ENCODE results near the gene DHODH. TPM values are rescaled to one million over a fixed set of nuclear protein-coding genes. Genes with fewer than 3 reads are reported as not detected.

DHODH gene
- total RNA-seq, result 4.7 TPM

DNA sequence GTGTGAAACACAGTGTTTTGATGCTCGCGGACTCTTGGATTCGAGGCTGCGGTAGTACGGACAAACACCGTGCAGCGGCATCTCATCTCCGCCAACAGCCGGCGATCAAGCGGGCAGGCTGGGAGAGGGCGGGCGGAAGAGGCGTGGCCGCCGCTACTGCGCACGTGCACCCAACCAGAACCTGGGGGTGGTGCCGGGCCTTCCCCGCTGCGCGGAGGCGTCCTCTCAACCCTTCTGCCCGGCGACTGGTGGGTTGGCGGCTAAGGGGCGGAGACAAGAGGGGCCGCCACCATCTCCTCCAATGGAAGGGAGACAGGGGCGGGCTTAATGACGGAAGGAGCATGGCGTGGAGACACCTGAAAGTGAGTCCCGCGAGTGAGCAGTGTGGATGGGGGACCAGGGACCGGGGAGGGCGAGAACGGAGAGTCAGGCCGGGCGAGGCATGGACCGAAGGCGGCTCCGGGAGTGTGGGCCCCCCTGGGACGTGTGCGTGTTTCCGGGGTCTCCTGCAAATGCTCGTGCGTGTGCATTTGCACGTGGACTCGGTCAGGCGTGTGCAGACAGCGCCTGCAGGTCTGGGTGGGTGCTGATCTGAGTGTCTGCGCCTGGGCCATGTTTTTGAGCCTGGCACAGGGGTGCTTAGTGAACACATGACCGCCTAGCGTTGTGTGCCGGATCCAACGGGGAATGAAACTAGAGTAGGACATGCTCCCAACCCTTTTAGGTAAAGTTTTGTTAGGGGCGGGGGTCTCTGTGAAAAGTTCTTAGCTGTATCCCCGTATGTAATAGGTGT lies at the start of gene DHODH:
DHODH (plus strand) TSS at position 321 of the 793 bp plus-strand sequence; CDS start at position 342, 21 bp downstream.
- Histone ChIP-seq H3K36me3 (ENCODE audit: control insufficient read depth in 3 of 3, insufficient read depth in 3 of 3, low read length in 3 of 3) (peaks cover 3 to 8% (median 8%) of the 10 kb centered on the region in 3 donors), H3K9me3 (ENCODE audit: control insufficient read depth in 3 of 3, low read length in 3 of 3) (no peaks in the 10 kb centered on the region), H3K4me3 (ENCODE audit: low read length in 3 of 3) (peak within 1 kb of the TSS; percentile 96 to 100 (median 98)), H3K9ac (ENCODE audit: low read depth in 1 of 3, low read length in 3 of 3) (peak within 1 kb of the TSS; percentile 83 to 90 (median 88)), H3K27me3 (ENCODE audit: control insufficient read depth in 3 of 3, insufficient read depth in 3 of 3, low read length in 3 of 3) (peaks cover 0 to 4% (median 0%) of the 10 kb centered on the region in 3 donors), H3K27ac (ENCODE audit: low read depth, low read length) (peak within 1 kb of the TSS; percentile 77), H3K4me1 (ENCODE audit: control insufficient read depth in 3 of 3, insufficient read depth in 3 of 3, low read length in 3 of 3) (peaks cover 5 to 12% (median 10%) of the 10 kb centered on the region in 3 donors)

DNA sequence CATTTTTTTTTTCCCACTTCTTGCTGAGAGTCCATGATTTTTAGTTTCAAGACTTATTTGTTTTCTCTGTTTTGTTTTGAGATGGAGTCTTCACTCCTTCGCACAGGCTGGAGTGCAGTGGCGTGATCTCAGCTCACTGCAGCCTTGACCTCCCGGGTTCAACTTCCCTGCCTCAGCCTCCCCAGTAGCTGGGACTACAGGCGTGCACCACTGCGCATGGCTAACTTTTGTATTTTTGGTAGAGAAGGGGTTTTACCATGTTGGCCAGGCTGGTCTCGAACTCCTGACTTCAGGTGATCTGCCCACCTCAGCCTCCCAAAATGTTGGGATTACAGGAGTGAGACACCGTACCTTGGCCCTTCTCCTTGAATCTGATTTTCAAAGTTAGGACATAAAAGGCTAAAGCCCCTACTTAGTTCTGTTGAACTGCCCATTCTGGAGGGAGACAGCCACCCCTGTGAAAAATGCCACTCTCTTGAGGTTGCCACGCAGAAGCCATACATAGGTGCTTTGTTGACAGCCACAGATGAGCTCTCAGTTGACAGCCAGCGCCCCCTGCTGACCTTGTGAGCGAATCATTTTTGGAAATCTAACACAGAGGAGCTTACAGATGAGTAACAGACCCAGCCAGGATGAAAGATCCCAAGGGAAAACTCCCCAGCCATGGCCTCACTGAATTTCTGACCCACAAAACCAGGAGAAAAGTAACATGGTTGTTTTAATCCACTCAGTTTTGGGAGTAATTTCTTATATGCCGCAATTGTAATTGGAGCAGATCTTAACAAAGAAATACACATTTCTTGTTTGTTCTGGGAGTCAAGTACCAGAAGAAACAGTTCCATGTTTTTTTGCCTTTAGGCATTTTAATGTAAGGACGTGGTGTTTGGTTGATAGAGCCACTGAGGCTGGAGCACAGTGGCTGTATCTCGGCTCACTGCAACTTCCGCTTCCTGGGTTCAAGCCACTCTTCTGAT lies 47.2 kb upstream of the DHODH start:
- no peak overlapping the region for H3K9ac ChIP-seq (ENCODE audit: low read depth in 1 of 3, low read length in 3 of 3)
- no peaks in the 10 kb centered on the region for H3K36me3 ChIP-seq (ENCODE audit: control insufficient read depth in 3 of 3, insufficient read depth in 3 of 3, low read length in 3 of 3)
- no peaks in the 10 kb centered on the region for H3K9me3 ChIP-seq (ENCODE audit: control insufficient read depth in 3 of 3, low read length in 3 of 3)
- no peak overlapping the region for H3K4me3 ChIP-seq (ENCODE audit: low read length in 3 of 3)
- H3K4me1 ChIP-seq (ENCODE audit: control insufficient read depth in 3 of 3, insufficient read depth in 3 of 3, low read length in 3 of 3), result no peaks in the 10 kb centered on the region
- H3K27me3 ChIP-seq (ENCODE audit: control insufficient read depth in 3 of 3, insufficient read depth in 3 of 3, low read length in 3 of 3), result peaks cover 0 to 2% (median 0%) of the 10 kb centered on the region in 3 donors
- no peak overlapping the region for H3K27ac ChIP-seq (ENCODE audit: low read depth, low read length)

DNA sequence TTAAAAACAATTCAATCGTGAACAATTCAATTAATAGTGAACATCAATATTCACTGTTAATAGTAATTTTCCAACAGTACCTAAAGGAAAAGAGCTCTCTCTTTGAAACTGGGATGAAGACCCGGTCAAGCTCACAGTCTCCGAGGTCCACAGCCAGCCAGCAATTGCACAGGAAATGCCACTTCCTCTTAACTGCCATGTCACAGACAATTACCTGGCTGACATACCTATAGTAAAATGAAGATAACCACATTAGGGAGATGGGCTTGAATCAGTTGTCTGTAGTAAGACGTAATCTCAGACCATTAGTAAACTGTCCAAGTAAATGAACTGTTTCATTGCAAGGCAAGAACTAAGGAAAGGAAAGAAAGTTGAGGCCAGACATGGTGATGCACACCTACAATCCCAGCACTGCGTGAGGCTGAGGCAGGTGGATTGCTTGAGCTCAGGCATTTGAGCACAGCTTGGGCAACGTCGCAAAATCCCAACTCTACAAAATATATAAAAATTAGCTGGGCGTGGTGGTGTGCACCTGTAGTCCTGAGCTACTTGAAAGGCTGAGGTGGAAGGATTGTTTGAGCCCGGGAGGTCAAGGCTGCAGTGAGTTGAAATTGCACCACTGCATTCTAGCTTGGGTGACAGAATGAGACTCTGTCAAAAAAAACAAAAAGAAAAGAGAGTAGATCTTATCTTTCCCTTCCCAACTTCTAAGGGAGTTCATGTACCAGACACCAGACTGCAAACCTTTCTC lies 45.2 kb upstream of the DHODH start:
- H3K9ac ChIP-seq (ENCODE audit: low read depth in 1 of 3, low read length in 3 of 3), result no peak overlapping the region

DNA sequence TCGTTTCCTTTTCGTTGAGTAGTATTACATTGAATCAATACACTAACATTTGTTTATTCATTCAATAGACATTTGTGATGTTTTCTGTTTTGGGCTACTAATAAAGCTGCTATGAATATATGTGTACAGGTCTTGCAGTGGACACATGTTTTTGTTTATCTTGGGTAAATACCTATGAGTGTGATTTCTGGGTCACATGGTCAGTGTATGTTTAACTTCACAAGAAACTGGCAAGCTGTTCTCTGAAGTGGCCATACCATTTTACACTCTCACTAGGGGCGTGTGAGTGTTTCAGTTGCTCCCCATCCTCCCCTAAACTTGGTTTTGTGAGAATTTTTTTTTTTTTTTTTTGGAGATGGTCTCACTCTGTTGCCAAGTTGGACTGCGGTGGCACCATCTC lies 43.3 kb upstream of the DHODH start:
- Histone ChIP-seq H3K4me1 (ENCODE audit: control insufficient read depth in 3 of 3, insufficient read depth in 3 of 3, low read length in 3 of 3) (no peaks in the 10 kb centered on the region), H3K9me3 (ENCODE audit: control insufficient read depth in 3 of 3, low read length in 3 of 3) (no peaks in the 10 kb centered on the region), H3K9ac (ENCODE audit: low read depth in 1 of 3, low read length in 3 of 3) (no peak overlapping the region), H3K27ac (ENCODE audit: low read depth, low read length) (no peak overlapping the region), H3K4me3 (ENCODE audit: low read length in 3 of 3) (no peak overlapping the region), H3K27me3 (ENCODE audit: control insufficient read depth in 3 of 3, insufficient read depth in 3 of 3, low read length in 3 of 3) (no peaks in the 10 kb centered on the region), H3K36me3 (ENCODE audit: control insufficient read depth in 3 of 3, insufficient read depth in 3 of 3, low read length in 3 of 3) (no peaks in the 10 kb centered on the region)

More for the DNA sequence above, 45.2 kb upstream of the DHODH start:
- Histone ChIP-seq H3K9me3 (ENCODE audit: control insufficient read depth in 3 of 3, low read length in 3 of 3) (no peaks in the 10 kb centered on the region), H3K4me3 (ENCODE audit: low read length in 3 of 3) (no peak overlapping the region), H3K27me3 (ENCODE audit: control insufficient read depth in 3 of 3, insufficient read depth in 3 of 3, low read length in 3 of 3) (no peaks in the 10 kb centered on the region), H3K4me1 (ENCODE audit: control insufficient read depth in 3 of 3, insufficient read depth in 3 of 3, low read length in 3 of 3) (no peaks in the 10 kb centered on the region), H3K27ac (ENCODE audit: low read depth, low read length) (no peak overlapping the region), H3K36me3 (ENCODE audit: control insufficient read depth in 3 of 3, insufficient read depth in 3 of 3, low read length in 3 of 3) (no peaks in the 10 kb centered on the region)

DNA sequence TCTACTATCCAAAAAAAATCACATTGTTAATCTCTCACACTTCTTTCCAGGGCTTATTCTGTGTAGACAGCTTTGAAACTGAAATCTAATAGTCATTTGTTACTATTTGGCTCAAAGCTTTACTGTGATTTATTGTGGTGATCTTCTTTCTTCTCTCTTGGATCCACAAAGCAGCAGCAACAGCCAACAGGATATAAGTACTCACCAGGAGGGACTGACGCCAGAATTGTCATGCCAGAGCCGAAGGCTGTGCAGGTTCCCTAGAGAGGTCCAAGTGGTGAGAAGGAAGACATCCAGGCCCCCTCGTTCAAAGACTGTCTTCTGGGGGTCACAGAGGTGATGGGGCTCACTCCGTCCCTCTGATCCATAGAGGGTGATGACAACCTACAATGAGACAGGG lies 41.6 kb upstream of the DHODH start:
- H3K36me3 ChIP-seq (ENCODE audit: control insufficient read depth in 3 of 3, insufficient read depth in 3 of 3, low read length in 3 of 3), result no peaks in the 10 kb centered on the region
- H3K27ac ChIP-seq (ENCODE audit: low read depth, low read length), result no peak overlapping the region
- H3K4me1 ChIP-seq (ENCODE audit: control insufficient read depth in 3 of 3, insufficient read depth in 3 of 3, low read length in 3 of 3), result no peaks in the 10 kb centered on the region
- no peak overlapping the region for H3K4me3 ChIP-seq (ENCODE audit: low read length in 3 of 3)
- no peaks in the 10 kb centered on the region for H3K9me3 ChIP-seq (ENCODE audit: control insufficient read depth in 3 of 3, low read length in 3 of 3)
- H3K27me3 ChIP-seq (ENCODE audit: control insufficient read depth in 3 of 3, insufficient read depth in 3 of 3, low read length in 3 of 3), result no peaks in the 10 kb centered on the region
- H3K9ac ChIP-seq (ENCODE audit: low read depth in 1 of 3, low read length in 3 of 3), result no peak overlapping the region

DNA sequence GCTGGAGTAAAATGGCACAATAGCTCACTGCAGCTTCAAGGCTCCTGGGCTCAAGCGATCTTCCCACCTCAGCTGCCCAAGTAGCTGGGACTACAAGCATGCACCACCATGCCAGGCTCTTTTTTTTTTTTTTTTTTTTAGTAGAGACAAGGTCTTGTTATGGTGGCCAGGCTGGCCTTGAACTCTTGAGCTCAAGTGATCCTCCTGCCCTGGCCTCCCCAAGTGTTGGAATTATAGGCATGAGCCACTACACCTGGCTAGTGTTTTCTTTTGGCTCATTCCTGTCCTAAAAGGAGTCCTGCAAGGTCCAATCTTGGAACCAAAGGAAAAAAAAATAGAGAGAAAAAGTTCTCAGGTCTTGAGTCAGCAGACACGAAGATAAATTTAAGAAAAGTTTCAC lies 39.2 kb upstream of the DHODH start:
- no peak overlapping the region for H3K27ac ChIP-seq (ENCODE audit: low read depth, low read length)
- no peak overlapping the region for H3K9ac ChIP-seq (ENCODE audit: low read depth in 1 of 3, low read length in 3 of 3)
- H3K9me3 ChIP-seq (ENCODE audit: control insufficient read depth in 3 of 3, low read length in 3 of 3), result no peaks in the 10 kb centered on the region
- H3K4me1 ChIP-seq (ENCODE audit: control insufficient read depth in 3 of 3, insufficient read depth in 3 of 3, low read length in 3 of 3), result no peaks in the 10 kb centered on the region
- no peaks in the 10 kb centered on the region for H3K36me3 ChIP-seq (ENCODE audit: control insufficient read depth in 3 of 3, insufficient read depth in 3 of 3, low read length in 3 of 3)
- H3K27me3 ChIP-seq (ENCODE audit: control insufficient read depth in 3 of 3, insufficient read depth in 3 of 3, low read length in 3 of 3), result no peaks in the 10 kb centered on the region
- no peak overlapping the region for H3K4me3 ChIP-seq (ENCODE audit: low read length in 3 of 3)

DNA sequence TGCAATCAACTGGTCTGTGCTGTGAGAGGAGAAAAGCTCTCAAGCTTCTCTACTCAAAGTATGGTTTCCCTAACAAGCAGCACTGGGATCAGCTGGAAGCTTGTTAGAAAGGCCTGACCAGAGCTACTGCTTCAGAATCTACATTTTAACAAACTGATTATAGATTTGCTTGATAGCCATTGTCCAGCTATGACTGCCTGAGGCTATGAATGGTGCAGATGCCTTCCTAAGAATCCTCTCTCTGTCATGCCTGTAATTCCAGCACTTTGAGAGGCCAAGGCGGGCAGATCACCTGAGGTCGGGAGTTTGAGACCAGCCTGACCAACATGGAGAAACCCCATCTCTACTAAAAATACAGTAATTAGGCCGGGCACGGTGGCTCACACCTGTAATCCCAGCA lies 37.0 kb upstream of the DHODH start:
- Histone ChIP-seq H3K4me1 (ENCODE audit: control insufficient read depth in 3 of 3, insufficient read depth in 3 of 3, low read length in 3 of 3) (no peaks in the 10 kb centered on the region), H3K9me3 (ENCODE audit: control insufficient read depth in 3 of 3, low read length in 3 of 3) (no peaks in the 10 kb centered on the region), H3K4me3 (ENCODE audit: low read length in 3 of 3) (no peak overlapping the region), H3K9ac (ENCODE audit: low read depth in 1 of 3, low read length in 3 of 3) (no peak overlapping the region), H3K36me3 (ENCODE audit: control insufficient read depth in 3 of 3, insufficient read depth in 3 of 3, low read length in 3 of 3) (no peaks in the 10 kb centered on the region), H3K27me3 (ENCODE audit: control insufficient read depth in 3 of 3, insufficient read depth in 3 of 3, low read length in 3 of 3) (no peaks in the 10 kb centered on the region), H3K27ac (ENCODE audit: low read depth, low read length) (no peak overlapping the region)

DNA sequence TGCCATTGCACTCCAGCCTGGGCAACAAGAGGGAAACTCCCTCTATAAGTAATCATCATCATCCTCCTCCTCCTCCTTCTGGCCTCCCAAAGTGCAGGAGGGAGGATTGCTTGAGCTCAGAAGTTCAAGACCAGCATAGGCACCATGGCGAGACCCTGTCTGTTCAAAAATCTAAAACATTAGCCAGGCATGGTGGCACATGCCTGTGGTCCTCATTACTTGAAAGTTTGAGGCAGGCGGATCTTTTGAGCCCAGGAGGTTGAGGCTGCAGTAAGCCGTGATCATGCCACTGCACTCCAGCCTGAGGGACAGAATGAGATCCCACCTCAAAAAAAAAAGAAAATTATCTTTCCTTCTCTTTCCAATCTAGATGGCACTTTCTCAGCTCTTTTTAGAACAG lies 36.2 kb upstream of the DHODH start:
- Histone ChIP-seq H3K9me3 (ENCODE audit: control insufficient read depth in 3 of 3, low read length in 3 of 3) (no peaks in the 10 kb centered on the region), H3K27ac (ENCODE audit: low read depth, low read length) (no peak overlapping the region), H3K4me1 (ENCODE audit: control insufficient read depth in 3 of 3, insufficient read depth in 3 of 3, low read length in 3 of 3) (no peaks in the 10 kb centered on the region)

DNA sequence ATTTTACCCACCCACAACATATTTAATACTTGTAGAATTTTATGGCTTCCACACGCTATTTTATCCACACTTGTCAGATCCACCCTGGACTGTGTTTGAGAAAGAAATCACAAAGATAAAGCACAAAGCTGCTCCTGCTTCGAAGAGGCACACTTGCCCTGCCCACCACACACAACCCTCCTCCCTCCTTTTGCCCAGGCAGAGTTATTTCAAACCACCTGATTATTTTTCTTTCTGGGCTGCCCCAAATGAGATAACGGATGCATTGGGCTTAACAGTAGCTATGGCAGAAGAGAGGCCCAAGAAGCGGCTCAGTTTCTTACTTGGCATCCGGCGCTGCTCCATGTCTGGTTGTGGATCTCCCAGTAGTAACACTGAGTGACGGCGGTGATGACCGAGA lies 35.5 kb upstream of the DHODH start:
- H3K36me3 ChIP-seq (ENCODE audit: control insufficient read depth in 3 of 3, insufficient read depth in 3 of 3, low read length in 3 of 3), result no peaks in the 10 kb centered on the region
- H3K4me3 ChIP-seq (ENCODE audit: low read length in 3 of 3), result no peak overlapping the region
- no peak overlapping the region for H3K27ac ChIP-seq (ENCODE audit: low read depth, low read length)
- H3K4me1 ChIP-seq (ENCODE audit: control insufficient read depth in 3 of 3, insufficient read depth in 3 of 3, low read length in 3 of 3), result no peaks in the 10 kb centered on the region
- H3K9ac ChIP-seq (ENCODE audit: low read depth in 1 of 3, low read length in 3 of 3), result no peak overlapping the region
- H3K9me3 ChIP-seq (ENCODE audit: control insufficient read depth in 3 of 3, low read length in 3 of 3), result no peaks in the 10 kb centered on the region
- no peaks in the 10 kb centered on the region for H3K27me3 ChIP-seq (ENCODE audit: control insufficient read depth in 3 of 3, insufficient read depth in 3 of 3, low read length in 3 of 3)

More for the DNA sequence above, 36.2 kb upstream of the DHODH start:
- no peaks in the 10 kb centered on the region for H3K27me3 ChIP-seq (ENCODE audit: control insufficient read depth in 3 of 3, insufficient read depth in 3 of 3, low read length in 3 of 3)
- no peak overlapping the region for H3K4me3 ChIP-seq (ENCODE audit: low read length in 3 of 3)
- no peaks in the 10 kb centered on the region for H3K36me3 ChIP-seq (ENCODE audit: control insufficient read depth in 3 of 3, insufficient read depth in 3 of 3, low read length in 3 of 3)
- no peak overlapping the region for H3K9ac ChIP-seq (ENCODE audit: low read depth in 1 of 3, low read length in 3 of 3)

Measured in skeletal muscle tissue (tissue), 4 donors.